ENCODE results near the gene DHX40. TPM values are rescaled to one million over a fixed set of nuclear protein-coding genes. Genes with fewer than 3 reads are reported as not detected.

Gene DHX40
- total and polyA plus RNA-seq, 2 of the 8 experiments (the other 6 are each of a cell fraction or from before 2014, with no cell fraction given) = 13.5 to 28.3 TPM

DNA sequence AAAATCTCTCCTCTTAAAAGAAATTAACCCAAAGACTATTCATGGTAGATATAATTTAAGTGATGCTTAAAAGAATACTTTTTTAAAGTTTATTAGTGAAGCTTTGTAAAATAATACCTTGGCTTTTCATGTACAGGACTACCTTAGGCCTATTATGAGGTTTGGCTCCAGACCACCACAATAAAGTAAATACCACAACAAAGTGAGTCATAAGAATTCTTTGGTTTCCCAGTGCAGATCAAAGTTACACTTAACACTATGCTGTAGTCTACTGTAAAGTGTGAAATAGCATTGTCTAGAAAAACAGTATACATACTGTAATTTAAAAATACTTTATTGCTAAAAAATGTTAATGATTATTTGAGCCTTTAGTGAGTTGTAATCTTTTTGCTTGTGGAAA is 85.9 kb downstream of the DHX40 start:
- Histone ChIP-seq H3K4me1 (replicated peaks in 1 of 4; ENCODE audit: control insufficient read depth in 3 of 4, insufficient read depth in 4 of 4, low read length in 3 of 4) (no peaks in the 10 kb centered on the region), H3K4ac (replicated peaks; ENCODE audit: insufficient read length, low read depth, low read length) (no peak overlapping the region), H3K9ac (replicated peaks in 1 of 4; ENCODE audit: extremely low read depth in 1 of 4, low read depth in 3 of 4, low read length in 3 of 4) (no peak overlapping the region), H3K79me1 (ENCODE audit: low read depth, low read length) (no peaks in the 10 kb centered on the region), H3K23ac (ENCODE audit: insufficient read length) (no peak overlapping the region), H3K56ac (replicated peaks; ENCODE audit: insufficient read length, low read depth, low read length) (no peak overlapping the region), H2BK5ac (ENCODE audit: low read depth, low read length) (no peak overlapping the region), H2AK5ac (ENCODE audit: low read depth, low read length) (no peak overlapping the region), H2BK12ac (ENCODE audit: low read depth, low read length) (no peak overlapping the region), H3K14ac (ENCODE audit: insufficient read length) (no peak overlapping the region), H3K23me2 (ENCODE audit: low read depth, low read length) (no peaks in the 10 kb centered on the region), H3K79me2 (ENCODE audit: control insufficient read depth in 1 of 2, insufficient read depth in 2 of 2, low read length in 2 of 2) (peaks cover 0 to 9% of the 10 kb centered on the region in 2 experiments; a peak in 1 of 4 replicates), H4K8ac (ENCODE audit: extremely low read depth, insufficient read depth, low read length) (no peak overlapping the region), H3K27me3 (replicated peaks in 1 of 4; ENCODE audit: control insufficient read depth in 3 of 4, extremely low read depth in 1 of 4, insufficient read depth in 3 of 4, low read length in 3 of 4) (no peaks in the 10 kb centered on the region), H3K18ac (ENCODE audit: extremely low read depth, low read length) (no peak overlapping the region), H2BK120ac (replicated peaks; ENCODE audit: low read depth, low read length) (no peak overlapping the region), H4K91ac (replicated peaks; ENCODE audit: insufficient read length, low read length) (no peak overlapping the region), H3K27ac (ENCODE audit: low read depth, low read length) (no peak overlapping the region), H4K5ac (ENCODE audit: insufficient read length, low read depth, low read length) (no peak overlapping the region), H2AFZ (ENCODE audit: low read length) (no peak overlapping the region), H3K9me3 (ENCODE audit: insufficient read depth in 2 of 2, low read depth in 1 of 2, low read length in 1 of 2) (no peaks in the 10 kb centered on the region), H3K36me3 (ENCODE audit: control insufficient read depth in 2 of 4, insufficient read depth in 4 of 4, low read length in 3 of 4) (peaks cover 14 to 72% (median 57%) of the 10 kb centered on the region in 4 experiments), H3K4me3 (ENCODE audit: extremely low read depth in 1 of 4, insufficient read depth in 2 of 4, low read depth in 3 of 4, low read length in 4 of 4) (no peak overlapping the region), H2BK20ac (ENCODE audit: low read length) (no peak overlapping the region), H2BK15ac (ENCODE audit: low read length) (no peak overlapping the region), H3K4me2 (ENCODE audit: insufficient read depth in 1 of 2, low read depth in 2 of 2, low read length in 2 of 2) (no peak overlapping the region), H4K20me1 (replicated peaks in 1 of 2; ENCODE audit: control insufficient read depth in 1 of 2, insufficient read depth in 2 of 2, low read length in 2 of 2) (peaks cover 0 to 2% of the 10 kb centered on the region in 2 experiments)
- ChIA-PET CTCF (ENCODE audit: partially characterized antibody) (no interaction called here), POLR2A (ENCODE audit: partially characterized antibody) (interaction anchor here (1.4 kb wide), 1 partner anchor 23 kb away, joined by 3 read pairs; no protein-coding TSS in a partner anchor)
- FAIRE-seq = no peak
- DNase-seq (ENCODE audit: low read depth in 1 of 2, low spot score in 2 of 2) = no peak
- TF ChIP-seq ASH2L (IDR thresholded peaks at IDR 0.05; ENCODE audit: low read length) = no peak
- no peak for TF ChIP-seq RNF2 (IDR thresholded peaks at IDR 0.05; ENCODE audit: borderline replicate concordance, low read depth, low read length, missing control alignments, poor library complexity, severe bottlenecking)
- TF ChIP-seq, protein P1, sequence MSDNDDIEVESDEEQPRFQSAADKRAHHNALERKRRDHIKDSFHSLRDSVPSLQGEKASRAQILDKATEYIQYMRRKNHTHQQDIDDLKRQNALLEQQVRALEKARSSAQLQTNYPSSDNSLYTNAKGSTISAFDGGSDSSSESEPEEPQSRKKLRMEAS (IDR thresholded peaks at IDR 0.05) = no peak
- TF ChIP-seq JUN (IDR thresholded peaks at IDR 0.05; ENCODE audit: low read depth, low read length) = no peak
- TF ChIP-seq ATF2 (IDR thresholded peaks at IDR 0.05; ENCODE audit: low read length) = no peak
- TF ChIP-seq BRCA1 (IDR thresholded peaks at IDR 0.05; ENCODE audit: low read depth, low read length) = no peak
- no peak for TF ChIP-seq RBBP5 (IDR thresholded peaks at IDR 0.05; ENCODE audit: borderline replicate concordance, low read depth, low read length)
- no peak for TF ChIP-seq HDAC6 (IDR thresholded peaks at IDR 0.05; ENCODE audit: low read depth, low read length)
- no peak for TF ChIP-seq RXRA (IDR thresholded peaks at IDR 0.05; ENCODE audit: insufficient read depth, low read depth, low read length)
- TF ChIP-seq EP300 (IDR thresholded peaks at IDR 0.05; ENCODE audit: borderline replicate concordance in 1 of 2, low read depth in 2 of 2, low read length in 2 of 2) = no peak
- TF ChIP-seq NRF1 (IDR thresholded peaks at IDR 0.05; ENCODE audit: low read depth, low read length) = no peak
- no peak for TF ChIP-seq GTF2F1 (IDR thresholded peaks at IDR 0.05; ENCODE audit: borderline replicate concordance, low read depth, low read length)
- no peak for TF ChIP-seq SP4 (IDR thresholded peaks at IDR 0.05; ENCODE audit: low read length)
